HG02610 (cell line): ENCODE measurements around the gene CNOT4.

Source experiments
- ATAC-seq: cut with Tn5 transposase; IDR thresholded peaks from one replicate; pipeline ENCODE4 v1.9.1; 2021; ENCODE audit warnings: mild to moderate bottlenecking, moderate library complexity; ENCODE audit not compliant: unreplicated experiment

CNOT4 gene

GRCh38 chr7:135405969-135406368, 103.9 kb downstream of the CNOT4 start:
- ATAC-seq = no peak

GRCh38 chr7:135403302-135403701, 106.6 kb downstream of the CNOT4 start:
- no peak for ATAC-seq

GRCh38 chr7:135397689-135398088, 112.2 kb downstream of the CNOT4 start:
- ATAC-seq = no peak

- no peak for ATAC-seq
Observed at GRCh38 chr7:135392701-135393100, 117.2 kb downstream of the CNOT4 start.

GRCh38 chr7:135391514-135391913, 118.4 kb downstream of the CNOT4 start:
- no peak for ATAC-seq

- no peak for ATAC-seq
Observed at GRCh38 chr7:135390829-135391228, 119.1 kb downstream of the CNOT4 start.

GRCh38 chr7:135389971-135390370, 119.9 kb downstream of the CNOT4 start:
- ATAC-seq = no peak

GRCh38 chr7:135388616-135389015, 121.3 kb downstream of the CNOT4 start:
- ATAC-seq = no peak

GRCh38 chr7:135386776-135387175, 123.1 kb downstream of the CNOT4 start:
- no peak for ATAC-seq

- ATAC-seq = no peak
Observed at GRCh38 chr7:135386181-135386580, 123.7 kb downstream of the CNOT4 start.

GRCh38 chr7:135385209-135385608, 124.7 kb downstream of the CNOT4 start:
- no peak for ATAC-seq

- ATAC-seq = no peak
Observed at GRCh38 chr7:135383525-135384175, 126.3 kb downstream of the CNOT4 start.

GRCh38 chr7:135382173-135382572, 127.7 kb downstream of the CNOT4 start:
- ATAC-seq = no peak

- ATAC-seq = no peak
Observed at GRCh38 chr7:135381369-135381768, 128.5 kb downstream of the CNOT4 start.

- no peak for ATAC-seq
Observed at GRCh38 chr7:135380351-135380750, 129.6 kb downstream of the CNOT4 start.

- no peak for ATAC-seq
Observed at GRCh38 chr7:135377171-135377570, 132.7 kb downstream of the CNOT4 start.

GRCh38 chr7:135375908-135376699, 133.8 kb downstream of the CNOT4 start:
- no peak for ATAC-seq

GRCh38 chr7:135374736-135375135, 135.2 kb downstream of the CNOT4 start:
- no peak for ATAC-seq

GRCh38 chr7:135372222-135372621, 137.7 kb downstream of the CNOT4 start:
- no peak for ATAC-seq

GRCh38 chr7:135370656-135371055, 139.2 kb downstream of the CNOT4 start:
- no peak for ATAC-seq

GRCh38 chr7:135369405-135369804, 140.5 kb downstream of the CNOT4 start:
- ATAC-seq = peak; percentile 43

- no peak for ATAC-seq
Observed at GRCh38 chr7:135368416-135369186, 141.3 kb downstream of the CNOT4 start.
